ENCODE data around the gene ISL1.

Gene ISL1

DNA sequence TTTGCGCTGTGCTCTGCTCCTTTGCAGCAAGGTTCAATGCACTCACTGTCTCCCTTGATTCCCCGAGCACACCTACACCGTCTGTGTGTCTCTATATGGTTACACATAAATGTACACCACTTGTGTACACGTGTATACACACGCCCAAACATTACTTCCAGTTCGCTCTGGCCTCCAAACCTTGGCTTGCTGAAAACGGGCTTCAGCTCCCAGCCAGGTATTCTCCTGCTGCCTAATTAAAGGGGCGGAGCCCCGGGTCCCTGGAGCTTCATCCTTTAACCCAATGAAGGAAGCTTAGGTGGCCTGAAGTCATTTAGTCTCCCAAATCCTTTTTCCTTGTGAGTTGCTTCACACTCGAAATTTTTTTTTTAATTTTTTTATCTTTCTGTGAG lies 4.6 kb downstream of the ISL1 start:
- DNase-seq: no peak

DNA sequence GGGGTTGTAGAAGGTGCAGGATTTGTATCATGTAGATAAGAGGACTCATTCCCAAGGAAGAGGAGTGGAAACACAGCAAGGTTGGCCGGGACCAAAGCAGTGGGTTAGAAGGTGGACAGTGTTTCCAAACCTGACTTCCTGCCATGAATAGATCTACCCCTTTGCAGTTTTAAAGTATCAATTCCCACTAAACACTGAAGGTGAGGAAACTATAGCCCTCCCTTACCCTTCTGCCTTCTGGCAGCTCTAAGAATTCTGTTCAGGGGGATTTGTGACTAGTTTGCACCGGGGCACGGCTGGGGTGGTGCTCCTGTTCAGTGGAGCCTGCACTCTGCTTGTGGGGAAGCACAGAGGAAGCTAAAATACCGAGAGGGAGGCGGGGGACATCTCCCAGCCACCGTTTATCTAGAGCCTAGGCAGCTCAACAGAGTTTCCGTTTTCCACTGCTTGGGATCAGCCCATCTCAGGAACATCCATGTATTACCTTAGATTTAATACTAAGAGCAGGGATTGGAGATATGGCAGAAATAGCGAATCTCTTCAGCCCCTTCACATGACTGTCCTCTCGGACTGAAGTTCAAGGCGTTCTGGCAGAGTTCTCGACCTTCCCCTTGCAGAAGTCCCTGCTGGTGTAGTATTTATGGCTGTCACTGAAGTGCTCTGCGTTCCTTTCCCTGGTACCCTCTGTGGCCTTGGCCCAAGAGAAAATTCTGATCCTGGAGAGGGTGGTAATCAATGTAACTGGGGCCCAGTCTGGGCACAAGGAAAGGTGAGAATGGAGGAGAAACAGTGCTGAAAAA lies 5.4 kb downstream of the ISL1 start:
- DNase-seq: no peak

- DNase-seq: no peak
Observed at GRCh38 chr5:51389288-51389576, 6.0 kb downstream of the ISL1 start.

- no peak for DNase-seq
Observed at GRCh38 chr5:51389577-51390463, 6.6 kb downstream of the ISL1 start.

DNA sequence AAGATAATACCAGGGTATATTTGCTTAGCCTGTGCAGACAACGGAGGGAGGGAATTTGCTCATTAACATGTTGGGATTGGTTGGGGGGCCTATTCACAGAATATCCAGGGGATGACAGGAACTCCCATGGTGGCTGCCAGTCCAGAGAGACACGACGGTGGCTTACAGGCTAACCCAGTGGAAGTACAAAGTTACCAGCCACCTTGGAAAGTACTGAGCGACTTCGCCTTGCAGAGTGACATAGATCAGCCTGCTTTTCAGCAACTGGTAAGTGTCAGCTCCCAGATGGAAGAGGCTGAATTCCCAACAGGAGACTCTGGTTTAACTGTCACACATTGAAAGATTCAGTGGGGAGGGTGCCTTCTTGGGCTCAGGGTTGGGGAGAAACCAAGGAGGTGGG lies 7.9 kb downstream of the ISL1 start:
- no peak for DNase-seq

GRCh38 chr5:51392689-51393199 lies 9.5 kb downstream of the ISL1 start:
- no peak for DNase-seq

GRCh38 chr5:51394609-51395008 lies 11.4 kb downstream of the ISL1 start:
- DNase-seq: no peak

- DNase-seq: no peak
Observed at GRCh38 chr5:51395245-51395644, 12.0 kb downstream of the ISL1 start.

GRCh38 chr5:51395666-51396356 lies 12.6 kb downstream of the ISL1 start:
- no peak for DNase-seq

- DNase-seq: no peak
Observed at GRCh38 chr5:51396797-51397196, 13.5 kb downstream of the ISL1 start.

DNA sequence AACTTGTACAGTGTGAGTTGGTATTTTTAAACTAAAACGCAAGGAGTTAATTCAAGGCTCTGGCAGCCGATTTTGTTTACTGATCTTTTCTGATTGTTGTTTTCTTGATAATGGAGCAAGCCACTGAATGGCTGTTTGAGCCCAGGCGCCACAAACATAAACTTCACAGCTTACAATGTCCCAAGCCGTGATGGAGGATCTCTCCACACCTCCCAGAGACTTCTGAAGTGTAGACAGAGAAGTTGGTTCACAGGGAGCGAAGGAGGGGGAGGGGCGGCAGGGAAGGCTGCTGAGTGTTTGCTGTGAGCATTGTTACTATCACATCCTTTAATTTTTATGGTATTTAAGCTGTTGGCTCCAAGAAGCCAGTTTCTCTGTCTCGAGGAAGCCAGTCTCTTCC lies 14.7 kb downstream of the ISL1 start:
- no peak for DNase-seq

GRCh38 chr5:51398875-51399642 lies 15.8 kb downstream of the ISL1 start:
- no peak for DNase-seq

GRCh38 chr5:51399643-51400006 lies 16.4 kb downstream of the ISL1 start:
- DNase-seq: no peak

- DNase-seq: no peak
Observed at GRCh38 chr5:51404255-51404654, 21.0 kb downstream of the ISL1 start.

- DNase-seq: no peak
Observed at GRCh38 chr5:51411921-51412325, 28.7 kb downstream of the ISL1 start.

GRCh38 chr5:51414516-51414915 lies 31.3 kb downstream of the ISL1 start:
- DNase-seq: no peak

DNA sequence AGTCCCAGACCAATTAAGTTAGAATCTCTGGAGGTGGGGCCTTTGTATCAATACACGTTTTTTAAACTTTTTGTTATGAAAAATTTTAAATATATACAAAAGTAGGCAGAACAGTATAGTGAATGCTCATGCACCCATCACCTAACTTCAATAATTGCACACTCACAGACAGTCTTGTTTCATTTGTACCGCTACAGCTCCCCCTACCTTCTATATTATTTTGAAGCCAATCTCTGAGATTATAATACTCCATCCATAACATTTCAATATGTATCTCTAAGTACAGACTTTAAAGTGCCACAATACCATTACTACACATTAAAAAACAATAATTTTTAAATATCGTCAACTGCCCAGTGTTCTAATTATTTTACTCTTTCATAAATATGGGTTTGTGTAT lies 32.9 kb downstream of the ISL1 start:
- no peak for DNase-seq

DNA sequence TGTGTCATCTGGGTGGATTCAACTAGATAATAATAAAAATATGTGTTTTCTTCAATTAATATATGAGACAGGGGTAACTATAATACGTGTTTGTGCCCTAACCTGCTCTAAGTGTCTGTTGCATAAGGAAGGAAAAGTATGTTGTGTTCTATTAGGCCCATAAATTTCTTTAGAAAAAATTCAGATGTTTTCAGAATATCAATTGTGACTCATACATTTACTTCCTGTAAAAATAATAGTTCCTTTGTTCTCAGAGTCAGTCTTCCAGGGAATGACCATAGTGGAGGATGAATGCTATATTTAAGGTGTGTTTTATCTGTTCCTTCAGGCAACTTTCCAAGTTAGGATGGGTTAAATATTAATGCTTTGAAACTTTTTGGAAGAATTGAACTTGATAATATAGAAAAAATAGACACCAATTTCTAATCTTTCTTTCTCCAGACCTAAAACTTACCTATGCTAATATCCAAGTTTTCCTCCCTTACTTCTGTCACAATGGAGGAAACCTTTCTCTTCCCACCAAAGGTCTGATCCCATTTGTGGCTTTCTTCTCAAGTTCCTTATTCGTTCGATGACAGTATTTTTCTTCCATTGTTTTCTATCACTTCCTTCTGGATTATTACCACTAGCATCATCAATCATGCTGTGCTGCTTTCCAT lies 49.9 kb downstream of the ISL1 start:
- no peak for DNase-seq

GRCh38 chr5:51439232-51439631 lies 56.0 kb downstream of the ISL1 start:
- no peak for DNase-seq
